GM18505 (cell line): ENCODE measurements around the gene PPP2R2C.

ENCODE experiments used
- ATAC-seq: cut with Tn5 transposase; IDR thresholded peaks from one replicate; pipeline ENCODE4 v1.9.1; 2021; ENCODE audit not compliant: unreplicated experiment
- POLR2A ChIP-seq: IDR thresholded peaks from 4 replicates; pipeline ENCODE4 v1.6.1; 2011; ENCODE audit warnings: borderline replicate concordance; ENCODE audit not compliant: insufficient read depth, insufficient read length; ENCODE audit errors: extremely low read depth

PPP2R2C gene

GRCh38 chr4:6426571-6427438, 45.6 kb downstream of the PPP2R2C start:
- ATAC-seq = no peak
- no peak for TF ChIP-seq POLR2A

DNA sequence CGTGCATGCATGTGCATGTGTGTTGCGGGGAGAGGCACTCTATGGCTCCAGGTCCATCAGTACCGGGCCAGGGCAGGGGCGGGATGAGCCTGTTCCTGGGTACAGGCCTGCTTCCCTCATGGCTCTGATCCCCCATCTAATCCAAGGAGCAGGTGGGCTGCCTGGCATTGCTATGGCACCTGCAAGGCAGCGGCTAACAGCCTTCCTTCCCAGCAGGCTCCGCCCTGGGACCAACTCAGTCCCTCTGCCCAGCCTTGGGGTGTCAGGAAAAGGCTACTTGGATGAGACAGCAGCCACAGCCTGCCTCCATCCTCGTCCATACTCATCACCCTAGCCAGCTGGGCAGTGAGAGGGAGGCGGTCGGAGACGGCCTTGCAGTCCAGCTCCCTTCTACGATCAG, 46.5 kb downstream of the PPP2R2C start:
- no peak for TF ChIP-seq POLR2A
- no peak for ATAC-seq

DNA sequence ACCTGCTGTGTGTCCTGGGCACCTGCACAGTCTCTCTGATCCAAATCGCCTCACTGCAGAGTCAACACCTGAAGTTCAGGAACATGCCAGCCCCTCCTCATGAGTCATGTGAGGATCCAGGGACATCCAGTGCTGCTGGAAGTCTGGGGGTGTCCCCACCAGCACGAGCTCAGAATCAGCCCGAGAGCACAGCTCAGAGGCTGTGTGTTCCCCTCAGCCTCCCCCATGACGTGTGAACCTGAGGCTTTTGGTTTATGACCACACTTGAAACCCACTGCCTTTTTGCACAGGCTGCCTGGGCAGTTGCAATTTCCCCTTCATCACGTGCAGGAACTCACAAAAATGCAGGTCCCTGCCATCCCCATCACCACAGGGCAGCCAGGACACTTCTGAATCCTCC, 47.1 kb downstream of the PPP2R2C start:
- ATAC-seq = no peak
- no peak for TF ChIP-seq POLR2A

GRCh38 chr4:6424425-6424824, 48.0 kb downstream of the PPP2R2C start:
- no peak for TF ChIP-seq POLR2A
- no peak for ATAC-seq

DNA sequence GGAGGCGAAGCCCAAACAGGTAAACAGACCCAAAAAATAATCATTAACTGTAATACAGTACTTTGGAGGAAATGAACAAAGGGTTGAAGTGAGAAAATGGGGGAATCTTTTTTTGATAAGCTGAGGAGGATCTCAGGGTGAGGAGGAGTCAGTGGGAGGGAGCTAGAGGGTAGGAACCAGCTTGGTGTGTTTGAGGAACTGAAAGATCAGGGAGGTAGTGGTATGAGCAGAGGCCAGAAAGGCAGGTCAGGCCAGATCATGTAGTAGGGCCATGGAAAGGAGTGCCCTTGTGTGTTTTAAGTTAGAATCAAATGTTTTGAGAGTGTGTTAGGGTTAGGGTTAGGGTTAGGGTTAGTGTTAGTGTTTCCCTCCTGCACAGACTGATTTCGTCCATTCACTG, 48.8 kb downstream of the PPP2R2C start:
- ATAC-seq = peak; percentile 92
- TF ChIP-seq POLR2A = no peak

DNA sequence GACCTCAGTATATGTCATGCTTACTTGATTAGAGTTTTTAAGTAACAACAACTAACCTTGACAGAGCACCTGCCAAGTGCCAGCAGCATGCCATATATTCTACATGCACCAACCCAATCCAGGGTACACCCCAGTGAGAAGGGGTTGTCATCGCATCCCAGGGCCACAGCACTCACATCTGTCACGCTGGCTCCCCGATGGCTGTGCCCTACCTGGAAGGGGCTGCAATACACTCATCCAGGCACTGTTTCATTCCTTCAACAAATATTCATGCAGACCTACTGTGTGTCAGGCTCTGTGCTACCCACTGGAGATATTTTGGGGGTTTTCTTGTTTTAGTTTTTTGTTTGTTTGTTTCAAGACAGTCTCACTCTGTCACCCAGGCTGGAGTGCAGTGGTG, 49.5 kb downstream of the PPP2R2C start:
- no peak for TF ChIP-seq POLR2A

GRCh38 chr4:6422105-6422504, 50.3 kb downstream of the PPP2R2C start:
- TF ChIP-seq POLR2A = no peak
- ATAC-seq = no peak

More for the DNA sequence above, 49.5 kb downstream of the PPP2R2C start:
- no peak for ATAC-seq

- no peak for ATAC-seq
- no peak for TF ChIP-seq POLR2A
These were observed 51.0 kb downstream of the PPP2R2C start for GRCh38 chr4:6421397-6421796.

DNA sequence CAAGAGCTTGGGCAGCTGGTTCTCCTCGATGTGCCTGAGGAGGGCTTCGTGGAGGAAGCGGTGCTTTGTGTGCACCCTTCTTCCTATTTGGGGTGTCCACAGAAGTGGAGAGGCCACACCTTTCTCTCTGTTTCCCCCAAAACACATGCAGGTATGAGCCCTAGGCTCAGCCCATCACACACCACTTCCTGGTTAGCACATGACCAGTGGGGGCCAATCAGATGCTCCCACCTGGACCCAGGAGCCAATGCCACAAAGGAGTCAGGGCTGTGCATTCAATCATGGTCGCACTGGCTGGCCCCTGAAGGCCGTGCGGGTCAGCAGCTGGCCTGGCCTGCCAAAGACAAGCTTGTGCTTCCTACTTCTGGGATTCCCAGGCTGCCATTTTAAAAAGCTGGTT, 51.4 kb downstream of the PPP2R2C start:
- no peak for ATAC-seq

DNA sequence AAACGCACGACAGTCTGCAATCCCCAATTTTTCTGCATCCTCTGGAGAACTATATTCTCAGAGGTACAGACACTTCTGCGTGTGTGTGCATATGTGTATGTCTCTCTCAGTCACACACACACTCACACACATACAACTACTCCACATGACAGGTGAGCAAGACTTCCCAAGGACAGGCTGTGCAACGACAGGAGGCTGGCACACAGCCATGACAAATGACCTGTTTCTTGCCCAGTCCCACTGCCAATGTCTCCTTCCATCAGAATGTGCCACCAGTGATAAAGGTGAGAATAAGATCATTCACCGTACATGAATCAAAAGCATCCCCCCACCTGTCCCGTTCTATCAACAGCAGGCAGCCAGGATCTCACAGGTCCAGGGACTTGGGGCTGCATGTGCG, 52.4 kb downstream of the PPP2R2C start:
- ATAC-seq = no peak
- TF ChIP-seq POLR2A = no peak

More for the DNA sequence above, 51.4 kb downstream of the PPP2R2C start:
- TF ChIP-seq POLR2A = no peak

GRCh38 chr4:6419452-6420028, 52.9 kb downstream of the PPP2R2C start:
- no peak for TF ChIP-seq POLR2A
- no peak for ATAC-seq

GRCh38 chr4:6418193-6418755, 54.1 kb downstream of the PPP2R2C start:
- no peak for TF ChIP-seq POLR2A
- ATAC-seq = no peak

DNA sequence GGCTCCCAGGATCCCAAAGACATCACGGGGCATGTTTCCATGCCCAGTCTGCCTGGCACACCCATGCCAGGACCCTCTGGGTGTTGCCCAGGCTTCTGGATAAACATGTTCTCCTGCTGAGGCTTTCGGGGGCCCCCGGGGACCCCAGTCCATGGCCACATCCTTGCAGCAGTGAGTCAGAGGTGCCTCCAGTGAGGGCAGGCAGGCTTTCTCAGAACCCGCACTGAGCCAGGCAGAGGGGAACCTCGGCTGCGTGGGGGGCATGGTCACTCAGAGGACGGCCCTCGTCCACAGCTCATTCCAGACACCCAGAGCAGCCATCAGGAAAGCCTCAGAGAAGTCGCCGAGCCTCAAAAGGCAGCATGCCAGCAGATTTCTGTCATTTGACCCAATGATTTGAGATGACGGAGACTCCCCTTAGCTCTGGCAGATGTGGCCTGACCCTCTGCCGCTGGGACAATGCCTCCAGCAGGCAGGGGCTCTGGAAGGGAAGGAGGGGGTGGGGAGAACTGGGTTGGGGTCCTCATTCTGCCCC, 54.8 kb downstream of the PPP2R2C start:
- ATAC-seq = no peak
- TF ChIP-seq POLR2A = no peak
